Breast epithelium (tissue), 3 donors: Measurements from ENCODE around the gene SIDT2.

Experiments
- POLR2A ChIP-seq: fragments of 450-650 bp; IDR thresholded peaks from one replicate; pipeline ENCODE4 v1.6.1; 2016; ENCODE audit warnings: antibody characterized with exemption, mild to moderate bottlenecking, moderate library complexity
- TF ChIP-seq, protein P1 (sequence below), 3 donors: fragments of 450-650 bp; IDR thresholded peaks; one replicate each; pipeline ENCODE4 v1.5.1; 2016 to 2017; ENCODE audit warnings: antibody characterized with exemption in 3 of 3, mild to moderate bottlenecking in 3 of 3, moderate library complexity in 3 of 3

GRCh38 chr11:117181586-117182550, 3.3 kb downstream of the SIDT2 start:
- TF ChIP-seq, protein P1, sequence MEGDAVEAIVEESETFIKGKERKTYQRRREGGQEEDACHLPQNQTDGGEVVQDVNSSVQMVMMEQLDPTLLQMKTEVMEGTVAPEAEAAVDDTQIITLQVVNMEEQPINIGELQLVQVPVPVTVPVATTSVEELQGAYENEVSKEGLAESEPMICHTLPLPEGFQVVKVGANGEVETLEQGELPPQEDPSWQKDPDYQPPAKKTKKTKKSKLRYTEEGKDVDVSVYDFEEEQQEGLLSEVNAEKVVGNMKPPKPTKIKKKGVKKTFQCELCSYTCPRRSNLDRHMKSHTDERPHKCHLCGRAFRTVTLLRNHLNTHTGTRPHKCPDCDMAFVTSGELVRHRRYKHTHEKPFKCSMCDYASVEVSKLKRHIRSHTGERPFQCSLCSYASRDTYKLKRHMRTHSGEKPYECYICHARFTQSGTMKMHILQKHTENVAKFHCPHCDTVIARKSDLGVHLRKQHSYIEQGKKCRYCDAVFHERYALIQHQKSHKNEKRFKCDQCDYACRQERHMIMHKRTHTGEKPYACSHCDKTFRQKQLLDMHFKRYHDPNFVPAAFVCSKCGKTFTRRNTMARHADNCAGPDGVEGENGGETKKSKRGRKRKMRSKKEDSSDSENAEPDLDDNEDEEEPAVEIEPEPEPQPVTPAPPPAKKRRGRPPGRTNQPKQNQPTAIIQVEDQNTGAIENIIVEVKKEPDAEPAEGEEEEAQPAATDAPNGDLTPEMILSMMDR (IDR thresholded peaks at IDR 0.05) = no peak
- no peak for TF ChIP-seq POLR2A
